NCI-H2107 (cell line): Measurements from ENCODE around the gene PCDHB9.
"Not testable (repeated sequence)": the region's sequence is repeated elsewhere in the genome, so short reads cannot be mapped to it uniquely, and the experiment has no call there.

Experiments
- DNase-seq: peaks from one replicate; lab custom pipeline; 2025; lab: John Stamatoyannopoulos, UW

The PCDHB9 gene

GRCh38 chr5:141188682-141189081 lies 1.7 kb downstream of the PCDHB9 start:
- DNase-seq, result not testable (repeated sequence)

GRCh38 chr5:141189131-141189530 lies 2.2 kb downstream of the PCDHB9 start:
- not testable (repeated sequence) for DNase-seq

- no peak for DNase-seq
Measured at GRCh38 chr5:141192110-141192725, 5.3 kb downstream of the PCDHB9 start, which contains the start of gene PCDHB10. Gene PCDHB10 (plus strand): TSS chr5:141192353. CDS start chr5:141192553, 200 bp downstream.

- not testable (repeated sequence) for DNase-seq
Measured at GRCh38 chr5:141194332-141194731, 7.4 kb downstream of the PCDHB9 start.

- no peak for DNase-seq
Measured at GRCh38 chr5:141196363-141196762, 9.4 kb downstream of the PCDHB9 start.

GRCh38 chr5:141199359-141200235 lies 12.6 kb downstream of the PCDHB9 start, which contains the start of gene PCDHB11:
Gene PCDHB11 (plus strand): TSS chr5:141199627. CDS start chr5:141199775, 148 bp downstream.
- no peak for DNase-seq

- DNase-seq, result not testable (repeated sequence)
Measured at GRCh38 chr5:141201126-141201525, 14.2 kb downstream of the PCDHB9 start.

GRCh38 chr5:141201646-141202045 lies 14.7 kb downstream of the PCDHB9 start:
- not testable (repeated sequence) for DNase-seq

- no peak for DNase-seq
Measured at GRCh38 chr5:141208478-141208877, 21.5 kb downstream of the PCDHB9 start, which contains the start of gene PCDHB12. Gene PCDHB12 (plus strand): TSS chr5:141208719. CDS start chr5:141208908, 189 bp downstream.

GRCh38 chr5:141210281-141210680 lies 23.3 kb downstream of the PCDHB9 start:
- DNase-seq, result not testable (repeated sequence)

- not testable (repeated sequence) for DNase-seq
Measured at GRCh38 chr5:141210849-141211248, 23.9 kb downstream of the PCDHB9 start.

GRCh38 chr5:141213656-141214339 lies 26.8 kb downstream of the PCDHB9 start, which contains the start of gene PCDHB13:
Gene PCDHB13 (plus strand): TSS chr5:141213919. CDS start chr5:141214124, 205 bp downstream.
- DNase-seq, result not testable (repeated sequence)

- not testable (repeated sequence) for DNase-seq
Measured at GRCh38 chr5:141214583-141214982, 27.6 kb downstream of the PCDHB9 start.

- DNase-seq, result not testable (repeated sequence)
Measured at GRCh38 chr5:141215504-141215903, 28.5 kb downstream of the PCDHB9 start.

GRCh38 chr5:141216035-141216434 lies 29.1 kb downstream of the PCDHB9 start:
- DNase-seq, result not testable (repeated sequence)

GRCh38 chr5:141223112-141223783 lies 36.3 kb downstream of the PCDHB9 start, which contains the start of gene PCDHB14:
Gene PCDHB14 (plus strand): TSS chr5:141223343. CDS start chr5:141223506, 163 bp downstream.
- DNase-seq, result no peak

- not testable (repeated sequence) for DNase-seq
Measured at GRCh38 chr5:141224844-141225243, 37.9 kb downstream of the PCDHB9 start.

- DNase-seq, result not testable (repeated sequence)
Measured at GRCh38 chr5:141225421-141225820, 38.5 kb downstream of the PCDHB9 start.

- no peak for DNase-seq
Measured at GRCh38 chr5:141234109-141234667, 47.2 kb downstream of the PCDHB9 start.

GRCh38 chr5:141235922-141236321 lies 49.0 kb downstream of the PCDHB9 start:
- DNase-seq, result not testable (repeated sequence)
